IMR-90 (cell line): ENCODE measurements around the gene MRPS15. TPM values are rescaled to one million over a fixed set of nuclear protein-coding genes. Genes with fewer than 3 reads are reported as not detected.

ENCODE experiments used
- ATAC-seq: fragments of 200-7000 bp; cut with Tn5 transposase; 2 replicates; pipeline ENCODE4 v1.9.1; 2020; ENCODE audit warnings: low read depth, mild to moderate bottlenecking, moderate library complexity
- BruUV-seq: library from RNA; stranded (reverse); fragments of 400-500 nt; replicated peaks from 2 replicates; lab custom pipeline; 2021; lab: Mats Ljungman, UMichigan
- CTCF ChIA-PET: fragments of 300-600 bp; formaldehyde crosslinking; extraction: SDS; loops from one replicate; lab custom pipeline; 2021; ENCODE audit warnings: antibody characterized with exemption; lab: Yijun Ruan, JAX
- POLR2A ChIA-PET: fragments of 300-600 bp; sonication (Branson Sonifier 250); formaldehyde crosslinking; loops from one replicate; lab custom pipeline; 2022; ENCODE audit warnings: antibody characterized with exemption; ENCODE audit not compliant: unreplicated experiment; lab: Charles Lee
- DNase-seq: peaks from one replicate; pipeline ENCODE4 v3.0.0; 2013
- H2AFZ ChIP-seq: replicated peaks from 2 replicates; pipeline ENCODE3; 2013; ENCODE audit warnings: low read length, mild to moderate bottlenecking; ENCODE audit not compliant: poor library complexity
- H2AK5ac ChIP-seq: 2 replicates; pipeline ENCODE4 v1.6.1; 2013; ENCODE audit warnings: low read depth, low read length, inconsistent platforms
- H2AK9ac ChIP-seq: replicated peaks from 2 replicates; pipeline ENCODE3; 2013; ENCODE audit warnings: mild to moderate bottlenecking, low read depth, low read length, moderate library complexity; ENCODE audit not compliant: poor library complexity
- H2BK120ac ChIP-seq: 2 replicates; pipeline ENCODE4 v1.6.1; 2013; ENCODE audit warnings: low read depth, low read length, inconsistent platforms
- H2BK15ac ChIP-seq: 3 replicates; pipeline ENCODE4 v1.6.1; 2013; ENCODE audit warnings: low read depth, low read length, inconsistent platforms
- H2BK20ac ChIP-seq: 2 replicates; pipeline ENCODE4 v1.6.1; 2013; ENCODE audit warnings: low read depth, mild to moderate bottlenecking, inconsistent platforms, low read length, moderate library complexity
- H2BK5ac ChIP-seq: 2 replicates; pipeline ENCODE4 v1.6.1; 2013; ENCODE audit warnings: mild to moderate bottlenecking, low read depth, low read length, inconsistent platforms; ENCODE audit not compliant: poor library complexity, severe bottlenecking
- H3K14ac ChIP-seq: replicated peaks from 2 replicates; pipeline ENCODE4 v1.6.1; 2013; ENCODE audit warnings: low read depth, low read length, inconsistent platforms
- H3K18ac ChIP-seq: 2 replicates; pipeline ENCODE4 v1.6.1; 2013; ENCODE audit warnings: low read depth, low read length, control low read depth
- H3K23ac ChIP-seq: 2 replicates; pipeline ENCODE4 v1.6.1; 2013; ENCODE audit warnings: low read depth, low read length, inconsistent platforms
- H3K27ac ChIP-seq: 2 replicates; pipeline ENCODE4 v1.5.1; 2013; ENCODE audit warnings: mild to moderate bottlenecking, control low read depth, low read length; ENCODE audit not compliant: insufficient read depth
- H3K27me3 ChIP-seq: 2 replicates; pipeline ENCODE4 v1.6.1; 2013; ENCODE audit warnings: low read length; ENCODE audit not compliant: control insufficient read depth, insufficient read depth
- H3K36me3 ChIP-seq: 2 replicates; pipeline ENCODE4 v1.6.1; 2013; ENCODE audit warnings: low read length, mixed read lengths; ENCODE audit not compliant: control insufficient read depth, insufficient read depth
- H3K4ac ChIP-seq: 2 replicates; pipeline ENCODE4 v1.6.1; 2013; ENCODE audit warnings: low read depth, low read length, inconsistent platforms
- H3K4me1 ChIP-seq: 2 replicates; pipeline ENCODE4 v1.6.1; 2013; ENCODE audit warnings: low read length, mixed read lengths; ENCODE audit not compliant: control insufficient read depth, insufficient read depth
- H3K4me2 ChIP-seq: 2 replicates; pipeline ENCODE4 v1.6.1; 2013; ENCODE audit warnings: low read depth, mild to moderate bottlenecking, control low read depth, low read length, moderate library complexity
- H3K4me3 ChIP-seq: 2 replicates; pipeline ENCODE4 v1.5.1; 2013; ENCODE audit warnings: low read depth, mild to moderate bottlenecking, control low read depth, low read length, moderate library complexity; ENCODE audit not compliant: insufficient read depth
- H3K56ac ChIP-seq: 2 replicates; pipeline ENCODE4 v1.6.1; 2013; ENCODE audit warnings: low read length, inconsistent platforms; ENCODE audit not compliant: insufficient read depth; ENCODE audit errors: extremely low read depth
- H3K79me1 ChIP-seq, 2 experiments: 2 replicates each; pipeline ENCODE4 v1.6.1; 2013; ENCODE audit warnings: low read length in 2 of 2, inconsistent platforms in 1 of 2, low read depth in 1 of 2
- H3K9ac ChIP-seq: 2 replicates; pipeline ENCODE4 v1.6.1; 2013; ENCODE audit warnings: low read depth, low read length, control low read depth
- H3K9me1 ChIP-seq: 2 replicates; pipeline ENCODE4 v1.6.1; 2013; ENCODE audit warnings: low read length, inconsistent platforms; ENCODE audit not compliant: insufficient read depth
- H3K9me3 ChIP-seq: 2 replicates; pipeline ENCODE4 v1.6.1; 2013; ENCODE audit warnings: low read length; ENCODE audit not compliant: control insufficient read depth, insufficient read depth
- H4K20me1 ChIP-seq: 2 replicates; pipeline ENCODE4 v1.6.1; 2013; ENCODE audit warnings: low read length, inconsistent platforms; ENCODE audit not compliant: insufficient read depth
- H4K5ac ChIP-seq: 2 replicates; pipeline ENCODE4 v1.6.1; 2013; ENCODE audit warnings: mild to moderate bottlenecking, low read depth, low read length, control low read depth
- H4K8ac ChIP-seq, 2 experiments: 2 replicates each; pipeline ENCODE4 v1.6.1; 2013; ENCODE audit warnings: low read depth in 2 of 2, low read length in 2 of 2, control low read depth in 1 of 2, inconsistent platforms in 1 of 2
- H4K91ac ChIP-seq: 2 replicates; pipeline ENCODE4 v1.6.1; 2013; ENCODE audit warnings: low read depth, low read length, inconsistent platforms; ENCODE audit not compliant: insufficient read depth
- CHD1 ChIP-seq: IDR thresholded peaks from 2 replicates; pipeline ENCODE4 v1.6.1; 2012; ENCODE audit warnings: low read depth, low read length, improper control_type of control experiment
- WGBS, 2 experiments: methylation state at CpG; one replicate each; pipeline versions ENCODE4 v1.1.5 to v1.1.7; 2013; ENCODE audit warnings: missing lambda C conversion rate in 2 of 2; ENCODE audit not compliant: insufficient read length in 1 of 2; ENCODE audit errors: extremely low coverage in 2 of 2; 5-methylcytosine and 5-hydroxymethylcytosine counted together
- dilution Hi-C: fragments of 300-500 bp; cut with HindIII; formaldehyde crosslinking; loops from one replicate; pipeline ENCODE4 v1.14.3; 2018; ENCODE audit warnings: low sequenced_read_pairs; ENCODE audit not compliant: unreplicated experiment
- in situ Hi-C: fragments of 300-500 bp; cut with MboI; formaldehyde crosslinking; loops from 3 replicates; pipeline ENCODE4 v1.14.3; 2019; ENCODE audit warnings: low sequenced_read_pairs, inconsistent platforms, mixed read lengths
- intact Hi-C: fragments of 100-400 bp; cut with micrococcal nuclease; formaldehyde crosslinking; loops from 2 replicates; pipeline ENCODE4 v1.10.0; 2022
- polyA plus RNA-seq, 3 experiments: library from polyadenylated mRNA; depleted of rRNA; stranded (reverse); fragments of >200 nt; gene quantifications; 2 replicates each; pipeline ENCODE4 v1.2.3, GENCODE V29; 2012; ENCODE audit warnings: low replicate concordance in 1 of 3
- total RNA-seq: library from RNA; depleted of rRNA; stranded (reverse); fragments of >200 nt; gene quantifications from 2 replicates; pipeline ENCODE4 v1.2.3, GENCODE V29; 2012

The MRPS15 gene
- total and polyA plus RNA-seq, 2 of the 4 experiments (the other 2 are of a cell fraction), result 46.1 to 77.9 TPM

DNA sequence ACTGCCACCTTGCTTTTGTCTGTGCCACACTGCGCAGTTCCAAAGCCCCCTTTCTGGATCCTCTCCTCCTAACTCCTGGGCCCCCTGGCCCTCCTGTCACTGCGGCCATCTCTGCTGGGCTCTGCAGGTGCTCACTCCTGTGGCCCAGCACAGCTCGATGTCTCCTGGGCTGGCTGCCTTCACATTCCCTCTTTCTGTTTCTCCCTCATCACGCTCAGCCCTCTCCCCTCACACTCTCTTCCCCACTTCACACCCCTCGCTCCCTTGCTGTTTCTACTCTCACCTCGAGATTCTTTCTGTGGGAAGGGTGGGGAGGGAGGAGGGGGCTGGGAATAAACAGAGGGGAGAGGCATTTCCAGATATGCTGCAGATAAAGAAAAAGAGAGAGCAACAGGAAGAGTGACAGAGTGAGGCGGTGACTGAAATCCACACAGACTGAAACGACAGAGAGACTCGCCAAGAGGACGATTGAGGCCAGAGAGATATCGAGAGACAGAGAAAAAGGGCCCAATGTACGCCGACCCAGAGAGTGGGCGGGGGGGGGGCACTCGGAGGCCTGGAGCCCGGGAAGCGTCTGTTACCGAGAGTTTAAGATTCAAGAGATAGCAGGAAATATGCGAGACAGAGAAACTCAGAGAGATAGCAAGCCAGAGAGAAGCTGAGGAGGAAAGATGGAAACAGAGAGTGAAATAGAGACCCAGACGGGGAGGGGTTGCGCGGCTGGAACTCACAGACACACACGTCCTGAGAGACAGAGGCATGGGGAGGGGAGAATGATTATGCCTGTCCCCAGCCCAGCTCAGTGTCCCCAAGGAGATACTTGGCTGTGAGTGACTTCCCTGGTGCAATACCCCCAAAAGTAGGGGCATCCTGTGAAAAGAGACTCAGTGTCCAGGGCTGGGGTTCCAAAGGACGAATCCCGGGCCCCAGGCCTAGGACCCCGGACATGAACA, 17.9 kb upstream of the MRPS15 start:
- peaks cover 36% of the 10 kb centered on the region for H3K27me3 ChIP-seq
- no peak overlapping the region for H3K23ac ChIP-seq
- H2AK9ac ChIP-seq, result no peak overlapping the region
- no peak overlapping the region for H4K5ac ChIP-seq
- no peak for TF ChIP-seq CHD1
- in situ Hi-C loops (no loop called here), dilution Hi-C loops (no loop called here), intact Hi-C loops (no loop called here)
- no peak overlapping the region for H2BK5ac ChIP-seq
- no peak overlapping the region for H3K27ac ChIP-seq
- H3K14ac ChIP-seq, result no peak overlapping the region
- H3K18ac ChIP-seq, result no peak overlapping the region
- no peak overlapping the region for H3K9ac ChIP-seq
- H4K91ac ChIP-seq, result no peak overlapping the region
- peak overlapping the region; percentile 38; the same call in 1 of the 2 replicates for H3K4me2 ChIP-seq
- H4K8ac ChIP-seq, result no peak overlapping the region
- 29% methylated on average over 20 of the region's 26 CpGs; no CpG with 5 or more reads in 1 of the 2 experiments for WGBS, 2 experiments
- ATAC-seq (peak; percentile 41), DNase-seq (no peak)
- H2BK20ac ChIP-seq, result no peak overlapping the region
- ChIA-PET POLR2A (no interaction called here), CTCF (no interaction called here)
- no peaks in the 10 kb centered on the region for H4K20me1 ChIP-seq
- H3K4ac ChIP-seq, result no peak overlapping the region
- no peak overlapping the region for H2AK5ac ChIP-seq
- no peaks in the 10 kb centered on the region for H3K36me3 ChIP-seq
- H3K9me1 ChIP-seq, result no peaks in the 10 kb centered on the region
- no peak overlapping the region for H3K4me3 ChIP-seq
- no peak overlapping the region for H2BK120ac ChIP-seq
- no peak overlapping the region for H3K56ac ChIP-seq
- no peaks in the 10 kb centered on the region for H3K4me1 ChIP-seq
- no peaks in the 10 kb centered on the region for H3K79me1 ChIP-seq
- no peaks in the 10 kb centered on the region for H3K9me3 ChIP-seq
- peak overlapping the region; percentile 67 for H2AFZ ChIP-seq
- BruUV-seq, result no TSS peak
- H2BK15ac ChIP-seq, result no peak overlapping the region
